ENCODE measurements around the gene MAP3K7CL.
A peak's percentile ranks its signal among the peaks of the same experiment; 100 is the strongest.

The MAP3K7CL gene

GRCh38 chr21:29170944-29171343 is 40.5 kb downstream of the MAP3K7CL start:
- no peak for DNase-seq

DNA sequence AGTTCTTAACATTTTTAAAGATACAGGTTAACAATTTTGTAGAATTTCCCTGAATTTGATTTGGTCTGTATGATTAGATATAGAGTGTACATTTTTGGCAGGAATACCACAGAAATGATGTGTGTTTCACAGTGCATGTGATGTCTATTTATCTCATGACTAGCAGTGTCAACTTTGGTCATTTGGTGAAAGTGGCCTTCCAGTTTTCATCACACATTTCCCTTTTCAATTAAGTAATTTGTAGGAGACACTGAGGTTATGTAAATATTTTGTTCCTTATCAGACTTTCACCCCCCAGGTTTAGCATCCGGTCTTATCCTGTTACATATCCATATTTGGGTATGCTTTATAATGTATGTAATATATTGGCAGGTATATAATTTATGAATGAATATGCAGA is 41.8 kb downstream of the MAP3K7CL start:
- DNase-seq, result no peak

- no peak for DNase-seq
Measured at GRCh38 chr21:29174607-29175013, 44.2 kb downstream of the MAP3K7CL start.

- DNase-seq, result no peak
Measured at GRCh38 chr21:29175408-29176134, 45.1 kb downstream of the MAP3K7CL start.

DNA sequence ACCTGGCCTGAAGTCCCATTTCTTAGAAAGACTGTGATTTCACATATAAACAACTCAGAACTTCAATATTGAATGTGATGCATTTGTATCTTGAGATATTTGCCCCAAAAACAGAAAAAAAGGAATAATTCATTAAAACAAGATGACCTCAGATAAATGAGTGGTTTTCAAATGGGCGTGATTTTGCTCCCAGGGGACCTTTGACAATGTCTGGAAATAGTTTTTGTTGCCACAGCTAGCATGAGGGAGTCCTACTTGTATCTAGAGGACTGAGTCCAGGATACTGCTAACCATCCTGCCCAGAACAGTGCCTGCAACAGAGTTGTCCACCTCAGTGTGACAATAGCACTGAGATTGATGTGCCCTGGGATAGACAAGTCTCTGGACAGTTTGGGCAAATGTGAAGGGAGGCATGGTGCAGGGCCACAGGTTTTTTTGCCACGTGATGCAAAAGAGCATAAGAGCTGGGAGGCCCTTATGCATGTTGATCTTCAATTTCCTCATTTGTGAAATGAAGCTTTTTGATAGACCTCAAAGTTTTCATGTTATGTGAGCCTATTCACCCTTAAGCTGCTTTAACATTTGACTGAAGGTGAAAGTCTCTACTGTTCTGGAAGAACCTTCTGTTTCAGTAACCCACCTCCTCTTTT is 46.2 kb downstream of the MAP3K7CL start:
- no peak for DNase-seq

GRCh38 chr21:29177800-29178199 is 47.4 kb downstream of the MAP3K7CL start:
- DNase-seq, result no peak

- no peak for DNase-seq
Measured at GRCh38 chr21:29178926-29179325, 48.5 kb downstream of the MAP3K7CL start.

DNA sequence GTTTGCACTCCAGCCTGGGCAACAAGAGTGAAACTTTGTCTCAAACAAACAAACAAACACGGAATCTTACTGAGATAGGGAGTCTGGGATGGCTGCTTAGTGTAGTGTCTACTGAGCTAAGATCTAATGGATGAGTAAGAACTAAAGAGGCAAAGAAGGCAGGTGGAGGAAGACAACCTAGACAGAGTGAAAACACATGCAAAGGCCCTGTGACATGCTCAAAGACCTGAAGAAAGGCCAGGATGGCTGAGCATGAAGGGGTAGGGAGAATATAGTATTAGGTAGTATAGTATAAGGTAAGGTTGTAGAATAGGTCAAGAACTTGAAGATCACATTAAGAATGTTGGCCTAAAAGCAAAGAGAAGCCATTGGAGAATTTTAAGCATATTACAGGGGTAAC is 49.1 kb downstream of the MAP3K7CL start:
- DNase-seq, result no peak

DNA sequence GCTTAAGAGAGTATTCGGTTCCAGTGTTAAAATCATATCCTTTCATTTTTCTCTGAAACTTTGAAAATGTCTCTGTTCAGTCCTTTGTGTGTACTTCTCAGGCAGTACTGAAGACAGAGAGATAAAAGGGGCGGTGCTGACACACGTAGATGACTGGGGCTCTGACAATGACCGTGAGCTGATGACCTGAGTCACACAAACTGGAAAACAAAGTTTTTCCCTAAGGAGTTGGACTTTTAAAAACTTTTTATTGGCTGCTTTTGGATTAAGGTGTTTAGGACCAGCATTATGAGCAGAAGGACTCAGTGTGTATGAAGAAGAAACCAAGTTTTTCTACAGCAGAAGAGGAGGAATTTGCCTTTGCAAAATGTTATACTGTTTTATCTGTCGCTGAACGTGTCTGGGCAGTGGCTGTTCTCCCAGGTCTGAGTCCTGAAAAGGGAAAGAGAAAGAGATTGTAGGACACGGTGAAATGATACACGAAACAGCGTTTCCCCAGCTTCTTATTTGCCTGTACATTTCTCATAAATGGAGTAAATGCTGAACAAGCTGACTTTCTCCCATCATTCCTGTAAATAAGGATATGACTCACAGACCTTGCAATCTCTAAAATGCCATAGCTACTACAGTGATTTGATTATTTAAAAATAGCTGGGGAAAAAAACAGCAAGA is 51.5 kb downstream of the MAP3K7CL start:
- DNase-seq, result no peak

- no peak for DNase-seq
Measured at GRCh38 chr21:29182691-29183092, 52.2 kb downstream of the MAP3K7CL start.

DNA sequence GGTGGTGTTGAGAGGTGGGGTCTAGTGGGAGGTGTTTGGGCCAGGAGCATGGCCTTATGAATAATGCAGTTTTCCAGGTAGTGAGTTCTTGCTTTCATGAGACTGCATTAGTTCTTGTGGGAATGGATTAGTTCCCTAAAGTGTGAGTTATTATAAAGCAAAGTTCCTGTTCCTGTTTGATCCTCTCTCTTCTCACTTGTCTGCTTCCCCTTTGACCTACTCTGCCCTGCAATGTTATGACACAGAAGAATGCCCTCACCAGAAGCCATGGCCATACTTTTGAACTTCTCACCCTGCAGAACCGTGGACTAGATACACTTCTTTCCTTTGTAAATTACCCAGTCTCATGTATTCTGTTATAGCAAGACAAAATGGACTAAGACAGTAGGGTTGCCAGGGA is 53.6 kb downstream of the MAP3K7CL start:
- DNase-seq, result no peak

DNA sequence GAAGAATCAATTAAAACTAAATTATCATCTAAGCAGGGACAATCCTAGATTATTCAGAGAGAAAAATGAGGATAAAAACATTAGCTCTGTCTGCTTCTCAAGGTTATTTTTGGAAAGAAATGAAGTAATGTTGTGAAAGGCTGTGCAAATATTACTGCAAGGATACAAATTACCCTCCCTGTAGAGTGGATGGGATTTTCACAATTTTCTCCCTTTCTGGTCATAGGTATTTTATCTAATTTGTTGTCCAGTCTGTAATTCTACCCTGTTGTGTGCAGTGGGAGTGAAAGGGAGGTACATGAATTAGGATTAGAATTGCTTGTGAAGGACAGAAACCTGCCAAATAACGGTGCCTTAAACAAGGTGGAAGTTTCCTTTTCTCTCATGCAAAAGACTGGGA is 54.7 kb downstream of the MAP3K7CL start:
- no peak for DNase-seq

- no peak for DNase-seq
Measured at GRCh38 chr21:29185633-29186032, 55.2 kb downstream of the MAP3K7CL start.

- DNase-seq, result no peak
Measured at GRCh38 chr21:29186246-29186645, 55.8 kb downstream of the MAP3K7CL start.

DNA sequence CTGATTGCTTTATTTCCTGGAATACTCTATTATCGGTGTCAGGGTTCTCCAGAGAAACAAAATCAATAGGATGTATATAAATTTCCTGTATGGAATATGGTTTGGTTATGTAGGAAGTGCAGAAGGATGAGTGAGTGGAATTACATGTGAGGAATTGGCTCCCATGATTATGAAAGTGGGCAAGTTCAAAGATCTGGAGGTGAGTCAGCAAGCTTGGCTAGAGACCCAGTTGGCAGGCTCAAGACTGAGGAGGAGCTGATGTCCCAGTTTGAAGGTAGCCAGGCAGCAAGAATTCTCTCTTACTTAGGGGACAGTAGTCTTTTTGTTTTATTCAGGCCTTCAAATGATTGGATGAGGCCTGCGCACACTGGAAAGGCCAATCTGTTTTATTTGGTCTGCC is 57.5 kb downstream of the MAP3K7CL start:
- no peak for DNase-seq

DNA sequence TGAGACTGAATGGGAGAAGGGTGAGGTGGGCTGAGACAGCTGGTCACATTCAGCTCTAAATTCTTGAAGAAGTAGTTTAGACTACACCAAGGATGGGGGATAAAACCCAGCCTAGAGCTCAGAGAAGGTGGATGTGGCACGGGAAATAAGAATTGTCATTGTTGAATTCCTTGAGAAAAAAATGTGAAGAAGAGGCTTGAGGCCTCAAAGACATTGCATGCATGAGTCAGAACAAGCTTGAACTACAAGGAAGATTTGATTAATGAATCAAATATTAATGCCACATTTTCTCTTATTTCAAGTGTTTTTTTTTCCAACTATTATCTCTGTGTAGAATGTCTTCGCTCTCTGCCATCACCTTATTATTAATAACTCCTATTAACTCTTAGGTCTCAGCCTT is 58.9 kb downstream of the MAP3K7CL start:
- no peak for DNase-seq

DNA sequence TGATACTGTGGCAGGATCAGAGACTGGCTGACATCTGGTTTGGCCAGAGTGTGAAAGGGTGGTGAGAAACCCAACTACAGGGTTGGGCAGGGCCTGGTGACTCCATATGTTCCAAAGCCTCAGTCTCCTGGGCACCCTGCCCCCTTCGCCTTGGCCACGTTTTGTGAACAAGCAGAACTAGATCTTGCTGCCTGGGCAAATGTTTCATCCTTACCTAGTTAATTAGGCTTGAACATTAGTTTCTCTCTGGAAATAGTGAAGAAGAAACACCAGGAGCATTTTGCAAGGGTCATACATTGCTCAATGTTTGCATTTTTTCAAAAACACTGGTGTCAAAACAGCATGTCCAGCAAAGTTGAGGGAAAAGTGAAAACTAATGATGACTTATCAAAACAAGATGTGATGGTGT is 60.5 kb downstream of the MAP3K7CL start:
- no peak for DNase-seq

DNA sequence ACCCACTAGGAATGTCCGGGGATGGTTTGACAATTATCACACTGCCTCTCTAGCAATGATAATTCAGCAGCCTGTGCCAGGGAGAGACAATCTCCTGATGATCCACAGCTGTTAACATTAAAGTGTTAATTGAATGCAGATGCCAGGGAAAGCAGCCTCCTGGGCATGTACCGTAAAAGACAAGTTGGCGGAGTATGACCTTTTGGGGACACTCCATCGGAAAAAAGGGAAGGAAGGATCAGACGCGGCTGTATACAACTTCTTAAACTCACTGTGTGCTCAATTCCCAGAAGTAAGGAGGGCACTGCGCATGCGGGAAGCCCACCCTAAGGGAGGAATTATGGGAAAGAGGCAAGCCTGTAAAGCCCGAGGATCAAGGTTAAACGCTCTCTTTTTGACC is 62.6 kb downstream of the MAP3K7CL start:
- DNase-seq, result no peak

GRCh38 chr21:29193901-29194300 is 63.5 kb downstream of the MAP3K7CL start:
- DNase-seq, result no peak

DNA sequence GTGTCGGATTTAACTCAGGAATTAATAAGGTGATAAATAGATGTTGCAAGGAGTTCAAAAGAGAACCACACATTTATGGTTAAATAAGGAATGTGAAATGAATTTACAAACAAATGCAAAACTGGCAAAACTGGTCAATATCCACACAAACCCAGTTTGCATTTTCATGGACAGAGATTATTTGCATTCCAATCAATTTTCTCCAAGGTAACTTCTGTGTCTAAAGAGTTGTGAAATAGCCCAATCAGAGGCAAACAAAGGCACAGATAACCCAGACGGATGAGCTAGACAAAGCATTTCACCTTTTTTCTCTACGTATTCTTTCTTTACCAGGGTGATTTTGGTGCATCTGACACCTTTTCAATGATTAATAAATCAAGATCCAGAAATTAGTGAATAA is 63.9 kb downstream of the MAP3K7CL start:
- no peak for DNase-seq

- DNase-seq, result no peak
Measured at GRCh38 chr21:29194847-29195246, 64.4 kb downstream of the MAP3K7CL start.

GRCh38 chr21:29195981-29196669 is 65.7 kb downstream of the MAP3K7CL start:
- peak; percentile 72 for DNase-seq

DNA sequence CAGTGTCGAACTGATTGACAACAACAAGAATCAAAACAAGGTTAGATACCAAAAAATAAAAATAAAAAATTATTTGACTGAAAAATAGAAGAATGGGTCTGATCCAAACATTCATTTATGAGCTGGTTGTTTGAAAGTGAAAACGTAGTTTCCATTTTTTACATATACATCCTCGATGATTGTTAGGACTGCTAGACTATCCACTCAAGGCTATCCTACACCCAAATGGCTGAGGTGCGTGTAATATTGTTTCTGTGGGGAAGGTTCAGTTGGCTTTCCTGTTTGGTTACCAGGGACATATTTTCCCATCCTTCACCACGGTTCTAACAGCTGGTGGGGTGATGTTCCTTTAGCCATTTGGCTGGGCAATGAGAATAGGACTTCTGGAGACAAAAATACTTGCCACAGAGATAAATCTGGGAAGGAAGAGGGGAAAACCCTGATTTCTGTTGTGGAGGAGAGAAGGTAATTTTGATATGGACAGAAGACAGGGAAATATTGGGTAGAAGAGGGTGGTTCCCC is 66.3 kb downstream of the MAP3K7CL start:
- no peak for DNase-seq

Measured in stimulated activated CD8-positive, alpha-beta memory T cell treated with anti-CD3 and anti-CD28 coated beads, Interleukin-4, amount 100 ng/mL, for 48 hours (primary cell).